Measurements from ENCODE around the gene SHISA8.

SHISA8 gene

GRCh38 chr22:41910050-41911000 lies 4.5 kb downstream of the SHISA8 start:
- Histone ChIP-seq H3K9me3 (ENCODE audit: low read length) (no peaks in the 10 kb centered on the region), H3K79me2 (ENCODE audit: insufficient read depth, low read length) (no peaks in the 10 kb centered on the region), H3K27ac (ENCODE audit: low read depth, low read length, poor library complexity, severe bottlenecking) (no peak overlapping the region), H3K4me2 (ENCODE audit: low read length) (peak overlapping the region; percentile 41), H3K36me3 (ENCODE audit: insufficient read depth, low read length) (peaks cover 26% of the 10 kb centered on the region), H4K20me1 (ENCODE audit: insufficient read depth, low read length) (no peaks in the 10 kb centered on the region), H3K9me2 (ENCODE audit: low read depth, low read length) (no peaks in the 10 kb centered on the region), H3F3A (ENCODE audit: insufficient read depth, low read length) (0 out of 2 replicates have a peak, but pooled peaks cover 3% of the 10 kb centered on the region), H3K9ac (ENCODE audit: low read length) (no peak overlapping the region), H3K4me1 (ENCODE audit: insufficient read depth, low read length, severe bottlenecking) (peaks cover 28% of the 10 kb centered on the region), H3K27me3 (ENCODE audit: insufficient read depth, low read length) (peaks cover 9% of the 10 kb centered on the region; the same call in 1 of the 2 replicates), H2AFZ (ENCODE audit: low read length) (no peak overlapping the region), H3K4me3 (ENCODE audit: low read depth, low read length, poor library complexity, severe bottlenecking) (peak overlapping the region; percentile 13)
- TF ChIP-seq EZH2 (IDR thresholded peaks at IDR 0.05; ENCODE audit: borderline replicate concordance, low read length): no peak
- TF ChIP-seq, protein P1, sequence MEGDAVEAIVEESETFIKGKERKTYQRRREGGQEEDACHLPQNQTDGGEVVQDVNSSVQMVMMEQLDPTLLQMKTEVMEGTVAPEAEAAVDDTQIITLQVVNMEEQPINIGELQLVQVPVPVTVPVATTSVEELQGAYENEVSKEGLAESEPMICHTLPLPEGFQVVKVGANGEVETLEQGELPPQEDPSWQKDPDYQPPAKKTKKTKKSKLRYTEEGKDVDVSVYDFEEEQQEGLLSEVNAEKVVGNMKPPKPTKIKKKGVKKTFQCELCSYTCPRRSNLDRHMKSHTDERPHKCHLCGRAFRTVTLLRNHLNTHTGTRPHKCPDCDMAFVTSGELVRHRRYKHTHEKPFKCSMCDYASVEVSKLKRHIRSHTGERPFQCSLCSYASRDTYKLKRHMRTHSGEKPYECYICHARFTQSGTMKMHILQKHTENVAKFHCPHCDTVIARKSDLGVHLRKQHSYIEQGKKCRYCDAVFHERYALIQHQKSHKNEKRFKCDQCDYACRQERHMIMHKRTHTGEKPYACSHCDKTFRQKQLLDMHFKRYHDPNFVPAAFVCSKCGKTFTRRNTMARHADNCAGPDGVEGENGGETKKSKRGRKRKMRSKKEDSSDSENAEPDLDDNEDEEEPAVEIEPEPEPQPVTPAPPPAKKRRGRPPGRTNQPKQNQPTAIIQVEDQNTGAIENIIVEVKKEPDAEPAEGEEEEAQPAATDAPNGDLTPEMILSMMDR (IDR thresholded peaks at IDR 0.05; ENCODE audit: low read length): no peak

DNA sequence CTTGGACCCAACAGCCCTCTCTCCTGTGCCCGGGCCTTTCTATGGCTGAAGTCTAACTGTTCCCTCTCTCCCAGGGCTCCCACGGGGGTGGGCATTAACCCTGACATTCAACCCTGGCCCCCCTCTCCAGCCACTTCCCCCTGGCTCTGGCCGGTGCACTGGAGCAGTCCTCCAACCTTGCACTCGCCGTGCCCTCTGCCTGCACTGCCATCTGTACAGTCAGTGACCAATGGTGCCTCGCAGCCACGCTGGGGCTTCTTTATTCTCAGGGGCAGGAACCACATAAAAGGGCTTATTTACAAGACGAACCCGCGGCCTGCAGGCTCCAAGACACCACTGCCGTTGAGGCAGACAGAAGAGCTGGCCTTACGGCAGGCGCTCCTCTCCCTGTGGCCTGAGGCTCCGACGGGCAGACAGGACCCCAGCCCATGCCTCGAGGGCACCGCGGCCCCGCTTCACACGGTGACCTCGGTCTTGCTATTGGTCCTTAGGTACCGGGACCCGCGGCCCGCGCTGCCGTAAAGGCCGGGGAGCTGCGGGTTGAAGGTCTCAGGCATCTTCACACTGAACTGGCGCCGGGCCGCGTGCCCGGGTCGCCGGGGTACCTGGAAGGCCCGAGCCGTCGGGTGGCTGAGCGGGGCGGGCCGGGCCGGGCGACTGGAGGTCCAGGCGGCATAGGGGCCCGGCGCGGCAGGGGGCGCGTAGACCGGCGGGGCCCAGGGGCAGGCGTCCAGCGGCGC lies 5.4 kb downstream of the SHISA8 start:
- H3K9me2 ChIP-seq (ENCODE audit: low read depth, low read length): no peaks in the 10 kb centered on the region
- H3F3A ChIP-seq (ENCODE audit: insufficient read depth, low read length): 0 out of 2 replicates have a peak, but pooled peaks cover 3% of the 10 kb centered on the region
- H3K4me2 ChIP-seq (ENCODE audit: low read length): peak overlapping the region; percentile 41
- no peak overlapping the region for H2AFZ ChIP-seq (ENCODE audit: low read length)
- peaks cover 25% of the 10 kb centered on the region for H3K4me1 ChIP-seq (ENCODE audit: insufficient read depth, low read length, severe bottlenecking)
- peak overlapping the region; percentile 13 for H3K4me3 ChIP-seq (ENCODE audit: low read depth, low read length, poor library complexity, severe bottlenecking)
- TF ChIP-seq EZH2 (IDR thresholded peaks at IDR 0.05; ENCODE audit: borderline replicate concordance, low read length): no peak
- TF ChIP-seq, protein P1 (IDR thresholded peaks at IDR 0.05; ENCODE audit: low read length): no peak
- no peak overlapping the region for H3K9ac ChIP-seq (ENCODE audit: low read length)
- H3K27me3 ChIP-seq (ENCODE audit: insufficient read depth, low read length): peaks cover 8% of the 10 kb centered on the region; the same call in 1 of the 2 replicates
- no peak overlapping the region for H3K27ac ChIP-seq (ENCODE audit: low read depth, low read length, poor library complexity, severe bottlenecking)
- H3K9me3 ChIP-seq (ENCODE audit: low read length): no peaks in the 10 kb centered on the region
- H4K20me1 ChIP-seq (ENCODE audit: insufficient read depth, low read length): no peaks in the 10 kb centered on the region
- peaks cover 34% of the 10 kb centered on the region for H3K36me3 ChIP-seq (ENCODE audit: insufficient read depth, low read length)
- no peaks in the 10 kb centered on the region for H3K79me2 ChIP-seq (ENCODE audit: insufficient read depth, low read length)

DNA sequence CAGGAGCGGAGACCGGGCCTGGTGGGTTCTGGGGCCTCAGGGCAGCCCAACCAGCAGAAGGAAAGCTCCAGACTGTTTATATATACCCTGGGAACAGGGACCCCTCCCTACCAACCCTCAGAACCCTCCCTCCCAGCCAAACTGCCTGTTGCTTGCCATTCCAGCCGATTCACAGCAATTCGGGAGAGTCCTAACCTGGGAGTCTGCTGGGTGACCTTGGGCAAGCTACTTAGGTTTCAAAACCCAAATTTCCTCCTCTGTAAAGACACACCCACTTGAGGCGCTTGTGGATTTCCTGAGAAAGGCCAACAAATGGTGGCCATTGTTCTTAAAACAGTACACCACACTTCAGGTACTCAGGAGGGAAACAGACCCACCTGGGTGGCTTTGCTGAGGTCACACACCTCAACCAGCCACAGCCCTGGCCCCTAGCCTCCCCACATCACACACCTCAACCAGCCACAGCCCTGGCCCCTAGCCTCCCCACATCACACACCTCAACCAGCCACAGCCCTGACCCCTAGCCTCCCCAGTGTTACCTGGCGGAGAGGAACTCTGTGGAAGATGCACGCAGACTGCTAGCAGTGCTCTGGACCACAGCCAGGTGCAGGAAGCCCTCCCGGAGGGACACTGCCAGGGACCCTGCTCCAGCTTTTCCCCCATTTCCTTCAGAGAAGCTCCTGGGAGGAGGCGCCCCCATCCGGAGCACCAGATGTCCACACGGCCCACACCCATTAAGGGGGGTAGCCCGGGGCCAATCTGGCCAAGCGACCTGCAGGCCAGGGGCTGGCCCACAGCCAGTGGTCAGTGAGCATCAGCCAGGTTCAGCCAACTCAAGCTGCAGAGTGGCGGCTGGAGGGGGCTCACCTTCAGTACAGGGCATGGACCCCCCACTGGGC lies 6.2 kb downstream of the SHISA8 start:
- H3K27ac ChIP-seq (ENCODE audit: low read depth, low read length, poor library complexity, severe bottlenecking): no peak overlapping the region

More for the DNA sequence above, 6.2 kb downstream of the SHISA8 start:
- Histone ChIP-seq H3K9me3 (ENCODE audit: low read length) (no peaks in the 10 kb centered on the region), H3K9ac (ENCODE audit: low read length) (no peak overlapping the region), H3K27me3 (ENCODE audit: insufficient read depth, low read length) (0 out of 2 replicates have a peak, but pooled peaks cover 8% of the 10 kb centered on the region), H4K20me1 (ENCODE audit: insufficient read depth, low read length) (no peaks in the 10 kb centered on the region), H3K4me1 (ENCODE audit: insufficient read depth, low read length, severe bottlenecking) (peaks cover 25% of the 10 kb centered on the region), H3K79me2 (ENCODE audit: insufficient read depth, low read length) (no peaks in the 10 kb centered on the region), H3F3A (ENCODE audit: insufficient read depth, low read length) (0 out of 2 replicates have a peak, but pooled peaks cover 3% of the 10 kb centered on the region), H3K9me2 (ENCODE audit: low read depth, low read length) (no peaks in the 10 kb centered on the region), H2AFZ (ENCODE audit: low read length) (no peak overlapping the region), H3K4me2 (ENCODE audit: low read length) (no peak overlapping the region), H3K4me3 (ENCODE audit: low read depth, low read length, poor library complexity, severe bottlenecking) (no peak overlapping the region), H3K36me3 (ENCODE audit: insufficient read depth, low read length) (peaks cover 43% of the 10 kb centered on the region)
- TF ChIP-seq EZH2 (IDR thresholded peaks at IDR 0.05; ENCODE audit: borderline replicate concordance, low read length): no peak
- TF ChIP-seq, protein P1 (IDR thresholded peaks at IDR 0.05; ENCODE audit: low read length): no peak

All from OCI-LY1 (cell line).